Ishikawa (cell line): ENCODE data around the gene DLX2.
A peak's percentile ranks its signal among the peaks of the same experiment; 100 is the strongest.

Source experiments
- CEBPB ChIP-seq: IDR thresholded peaks from 2 replicates; pipeline ENCODE4 v1.6.1; 2012
- CREB1 ChIP-seq: IDR thresholded peaks from 2 replicates; pipeline ENCODE4 v1.6.1; 2012; ENCODE audit warnings: low read depth
- EGR1 ChIP-seq: IDR thresholded peaks from 2 replicates; pipeline ENCODE4 v1.6.1; 2012
- EP300 ChIP-seq: IDR thresholded peaks from 2 replicates; pipeline ENCODE4 v1.6.1; 2012; ENCODE audit warnings: borderline replicate concordance
- FOXM1 ChIP-seq: IDR thresholded peaks from 2 replicates; pipeline ENCODE4 v1.6.1; 2012; ENCODE audit warnings: low read depth, borderline replicate concordance
- MAX ChIP-seq: IDR thresholded peaks from 2 replicates; pipeline ENCODE4 v1.6.1; 2012
- NFIC ChIP-seq: IDR thresholded peaks from 2 replicates; pipeline ENCODE4 v1.6.1; 2012
- RAD21 ChIP-seq: IDR thresholded peaks from 2 replicates; pipeline ENCODE4 v1.6.1; 2012; ENCODE audit warnings: low read depth
- REST ChIP-seq: IDR thresholded peaks from 2 replicates; pipeline ENCODE4 v1.6.1; 2012; ENCODE audit warnings: low read depth, mild to moderate bottlenecking
- TAF1 ChIP-seq: IDR thresholded peaks from 2 replicates; pipeline ENCODE4 v1.6.1; 2012; ENCODE audit warnings: low read depth, mild to moderate bottlenecking
- TCF12 ChIP-seq: IDR thresholded peaks from 2 replicates; pipeline ENCODE4 v1.6.1; 2012; ENCODE audit warnings: low read depth
- TEAD4 ChIP-seq: IDR thresholded peaks from 2 replicates; pipeline ENCODE4 v1.6.1; 2012
- USF1 ChIP-seq: IDR thresholded peaks from 2 replicates; pipeline ENCODE4 v1.6.1; 2012
- YY1 ChIP-seq: IDR thresholded peaks from 2 replicates; pipeline ENCODE4 v1.6.1; 2012; ENCODE audit warnings: low read depth
- ZBTB7A ChIP-seq: IDR thresholded peaks from 2 replicates; pipeline ENCODE4 v1.6.1; 2012; ENCODE audit warnings: low read depth

DLX2 gene

GRCh38 chr2:172088245-172089004 is 14.3 kb downstream of the DLX2 start:
- TF ChIP-seq ZBTB7A (no peak), FOXM1 (no peak), EP300 (no peak)

- TF ChIP-seq TEAD4 (no peak), TAF1 (no peak), MAX (no peak), EGR1 (no peak), REST (no peak), TCF12 (no peak)
Measured at GRCh38 chr2:172087780-172088244, 14.9 kb downstream of the DLX2 start.

- TF ChIP-seq EGR1: no peak
- no peak for TF ChIP-seq YY1
- no peak for TF ChIP-seq MAX
- no peak for TF ChIP-seq CREB1
- TF ChIP-seq FOXM1: no peak
- TF ChIP-seq TAF1: no peak
Measured at GRCh38 chr2:172087207-172087779, 15.4 kb downstream of the DLX2 start.

- TF ChIP-seq MAX (no peak), NFIC (no peak), YY1 (no peak), FOXM1 (no peak), EGR1 (no peak), REST (no peak), TCF12 (no peak), RAD21 (no peak), CEBPB (no peak), TAF1 (no peak), USF1 (no peak), ZBTB7A (no peak), CREB1 (no peak), TEAD4 (no peak), EP300 (no peak)
Measured at GRCh38 chr2:172086241-172087206, 16.2 kb downstream of the DLX2 start.

GRCh38 chr2:172085460-172086159 is 17.1 kb downstream of the DLX2 start, which contains the start of gene DLX1:
TSS of gene DLX1 (plus strand) at chr2:172085507. CDS start at chr2:172085678, 171 bp downstream.
- no peak for TF ChIP-seq RAD21
- TF ChIP-seq FOXM1: no peak
- no peak for TF ChIP-seq ZBTB7A
- TF ChIP-seq NFIC: no peak
- 0 out of 2 replicates have a peak, but pooled peaks have one; percentile 31 for TF ChIP-seq YY1
- peak; percentile 31 for TF ChIP-seq MAX
- no peak for TF ChIP-seq TEAD4
